Measurements from ENCODE around the gene ATP6V1G3.
"Not testable (repeated sequence)": the region's sequence is repeated elsewhere in the genome, so short reads cannot be mapped to it uniquely, and the experiment has no call there.

Gene ATP6V1G3

DNA sequence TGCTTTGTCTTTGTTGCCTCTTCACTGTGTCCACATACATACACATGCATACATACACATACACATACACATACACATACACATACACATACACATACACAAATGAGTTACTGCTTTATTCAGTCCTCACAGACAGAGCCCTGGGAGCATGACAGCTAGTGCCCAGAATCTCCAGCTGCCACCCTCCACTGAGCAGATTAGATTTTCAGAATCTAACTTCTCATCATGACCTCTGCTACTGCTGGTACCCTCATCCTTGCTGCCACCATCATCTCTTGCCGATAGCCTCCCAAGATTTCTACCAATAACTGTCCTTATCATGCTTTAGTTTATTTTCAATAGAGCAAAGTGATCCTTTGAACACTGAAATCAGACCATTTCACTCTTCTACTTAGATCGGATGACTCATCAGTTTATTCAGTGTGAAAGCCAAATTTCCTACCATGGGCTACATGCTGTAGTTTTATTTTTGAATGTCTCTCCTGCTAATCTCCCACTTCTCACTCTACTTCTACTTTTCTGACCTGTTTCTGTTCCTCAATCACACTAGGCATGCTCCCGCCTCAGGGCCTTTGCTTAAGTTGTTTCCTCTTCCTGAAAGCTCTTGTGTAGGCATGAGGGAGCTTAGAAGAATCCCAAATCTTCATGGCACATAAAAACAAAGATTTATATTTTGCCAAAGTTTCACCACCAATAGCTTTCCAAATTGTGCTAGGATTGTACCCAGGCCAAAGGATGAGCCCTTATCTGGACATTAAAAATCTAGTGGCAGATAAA, 43.0 kb downstream of the ATP6V1G3 start:
- no peak for DNase-seq (ENCODE audit: low read depth in 2 of 2, low spot score in 1 of 2)

DNA sequence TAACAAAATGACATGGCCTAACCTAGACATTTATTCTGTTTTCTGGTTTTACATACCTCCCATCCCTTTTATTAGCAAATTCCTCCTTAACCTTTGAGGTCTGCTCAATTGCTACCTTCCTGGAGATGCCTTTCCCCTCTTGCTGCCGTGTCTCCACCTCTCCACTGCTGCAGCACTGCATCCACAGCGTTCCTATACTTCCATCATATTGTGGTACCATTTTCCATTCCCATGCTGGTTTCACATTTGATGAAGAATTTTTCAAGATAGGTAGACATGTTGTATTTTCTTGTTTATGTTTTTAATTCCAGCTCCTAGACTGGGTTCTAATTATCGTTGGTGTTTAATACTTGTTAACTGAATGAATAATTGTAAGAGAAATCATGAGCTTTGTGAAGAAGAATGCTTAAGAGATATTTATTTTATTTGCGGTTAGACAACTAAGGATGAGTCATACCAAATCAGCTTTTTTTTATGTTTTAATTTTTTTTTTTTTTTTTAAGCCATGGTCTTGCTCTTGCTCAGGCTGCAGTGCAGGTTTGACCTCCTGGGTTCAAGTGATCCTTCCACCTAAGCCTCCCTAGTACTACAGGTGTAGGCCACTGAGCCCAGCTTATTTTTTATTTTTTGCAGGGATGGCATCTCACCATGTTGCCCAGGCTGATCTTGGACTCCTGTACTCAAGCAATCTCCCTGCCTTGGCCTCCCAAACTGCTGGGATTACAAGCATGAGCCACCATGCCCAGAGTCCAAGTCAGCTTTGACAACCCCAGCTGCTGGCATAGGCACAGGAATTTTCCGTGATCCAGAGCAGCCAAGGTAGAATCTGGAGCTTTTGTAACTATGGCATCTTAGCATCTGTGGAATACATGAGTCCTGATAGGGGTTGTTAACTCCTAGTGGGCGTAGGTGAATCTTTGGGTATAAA, 44.0 kb downstream of the ATP6V1G3 start:
- DNase-seq (ENCODE audit: low read depth in 2 of 2, low spot score in 1 of 2), result no peak

- no peak for DNase-seq (ENCODE audit: low read depth in 2 of 2, low spot score in 1 of 2)
Measured at GRCh38 chr1:198495631-198496030, 44.8 kb downstream of the ATP6V1G3 start.

DNA sequence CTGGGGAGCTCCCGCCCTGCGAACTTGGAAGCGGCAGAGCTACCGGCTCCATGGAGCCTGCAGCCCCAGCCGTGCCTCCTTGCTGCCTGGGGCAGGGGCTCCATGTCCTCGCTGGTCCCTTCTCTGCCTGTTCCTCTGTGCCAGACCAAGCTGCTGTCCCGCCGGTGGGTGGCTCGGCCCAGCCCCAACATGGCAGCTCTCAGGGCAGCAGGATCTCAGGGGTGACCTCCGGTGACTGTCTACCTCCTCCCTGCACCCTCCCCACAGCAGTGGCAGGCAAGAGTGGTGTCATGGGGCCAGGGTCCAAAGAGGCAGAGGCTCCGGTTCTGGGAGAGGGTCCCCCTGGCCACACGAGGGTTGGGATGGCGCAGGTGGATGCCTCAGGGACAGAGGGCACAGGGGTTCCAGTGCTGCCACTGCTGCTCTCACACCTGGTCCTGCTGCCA, 45.8 kb downstream of the ATP6V1G3 start:
- no peak for DNase-seq (ENCODE audit: low read depth in 2 of 2, low spot score in 1 of 2)

GRCh38 chr1:198494139-198494538, 46.3 kb downstream of the ATP6V1G3 start:
- DNase-seq (ENCODE audit: low read depth in 2 of 2, low spot score in 1 of 2), result no peak

DNA sequence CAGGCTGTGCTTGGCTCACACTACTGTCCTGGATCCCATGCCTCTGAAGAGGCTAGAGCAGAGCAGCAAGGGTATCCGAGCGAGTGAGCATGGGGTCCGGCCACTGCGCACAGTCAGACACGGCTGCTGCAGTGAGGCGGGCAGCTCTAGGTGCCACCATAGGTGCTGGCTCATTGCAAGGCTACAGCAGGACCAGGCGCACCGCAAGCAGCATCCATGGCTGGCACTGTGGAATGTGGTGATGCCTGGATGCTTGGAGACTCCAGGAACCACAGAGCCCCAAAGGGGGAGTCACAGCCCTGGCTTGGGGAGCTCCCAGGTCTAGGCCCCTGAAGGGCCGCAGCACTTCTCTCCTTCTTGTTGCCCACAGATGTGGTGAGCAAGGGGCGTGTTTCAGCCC, 47.2 kb downstream of the ATP6V1G3 start:
- no peak for DNase-seq (ENCODE audit: low read depth in 2 of 2, low spot score in 1 of 2)

GRCh38 chr1:198492872-198493271, 47.6 kb downstream of the ATP6V1G3 start:
- DNase-seq (ENCODE audit: low read depth in 2 of 2, low spot score in 1 of 2), result no peak

DNA sequence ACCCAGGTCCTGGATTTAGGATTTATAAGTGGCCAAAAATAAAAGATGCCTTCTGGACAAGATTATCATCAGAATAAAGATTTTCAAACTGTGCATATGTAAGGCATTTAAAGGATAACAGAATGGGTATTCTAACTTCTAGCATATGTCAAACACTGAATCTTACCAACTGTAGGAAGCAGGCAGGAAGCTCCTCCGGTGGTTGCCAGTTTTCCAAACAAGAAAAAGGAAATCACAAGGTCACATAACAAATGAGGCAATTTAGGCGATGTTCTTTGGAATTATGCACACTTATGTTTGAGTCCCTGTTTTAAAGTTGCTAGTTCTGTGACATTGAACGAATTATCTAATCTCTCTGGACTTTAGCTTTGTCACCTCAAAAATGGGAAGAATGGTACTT, 48.9 kb downstream of the ATP6V1G3 start:
- no peak for DNase-seq (ENCODE audit: low read depth in 2 of 2, low spot score in 1 of 2)

GRCh38 chr1:198491028-198491427, 49.5 kb downstream of the ATP6V1G3 start:
- no peak for DNase-seq (ENCODE audit: low read depth in 2 of 2, low spot score in 1 of 2)

DNA sequence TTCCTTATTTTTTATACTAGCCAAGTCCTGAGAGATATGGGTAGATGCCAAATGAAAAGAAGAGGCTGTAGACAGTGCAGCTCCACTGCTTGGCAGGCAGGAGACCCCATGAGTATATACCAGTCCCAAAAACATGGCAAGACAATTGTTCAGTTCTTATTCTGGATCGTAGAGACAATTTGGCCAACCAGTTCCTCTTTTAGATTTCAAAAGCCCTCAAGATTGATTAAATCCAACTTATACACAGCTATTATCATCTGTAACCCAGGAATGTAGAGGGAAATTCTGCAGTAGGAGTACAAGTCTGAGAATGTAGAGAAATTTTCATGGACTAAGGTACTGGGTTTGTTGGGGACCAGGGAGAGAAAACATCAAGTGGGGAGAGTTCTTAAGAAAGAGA, 50.3 kb downstream of the ATP6V1G3 start:
- no peak for DNase-seq (ENCODE audit: low read depth in 2 of 2, low spot score in 1 of 2)

- no peak for DNase-seq (ENCODE audit: low read depth in 2 of 2, low spot score in 1 of 2)
Measured at GRCh38 chr1:198486903-198487302, 53.6 kb downstream of the ATP6V1G3 start.

GRCh38 chr1:198483645-198484044, 56.8 kb downstream of the ATP6V1G3 start:
- no peak for DNase-seq (ENCODE audit: low read depth in 2 of 2, low spot score in 1 of 2)

GRCh38 chr1:198483006-198483405, 57.5 kb downstream of the ATP6V1G3 start:
- DNase-seq (ENCODE audit: low read depth in 2 of 2, low spot score in 1 of 2), result no peak

GRCh38 chr1:198481661-198482060, 58.8 kb downstream of the ATP6V1G3 start:
- no peak for DNase-seq (ENCODE audit: low read depth in 2 of 2, low spot score in 1 of 2)

GRCh38 chr1:198480876-198481275, 59.6 kb downstream of the ATP6V1G3 start:
- no peak for DNase-seq (ENCODE audit: low read depth in 2 of 2, low spot score in 1 of 2)

- DNase-seq (ENCODE audit: low read depth in 2 of 2, low spot score in 1 of 2), result not testable (repeated sequence)
Measured at GRCh38 chr1:198477354-198477753, 63.1 kb downstream of the ATP6V1G3 start.

Measured in stimulated activated CD8-positive, alpha-beta memory T cell treated with anti-CD3 and anti-CD28 coated beads, Interleukin-4, amount 100 ng/mL, for 1 hour (primary cell).